Measurements from ENCODE around the gene UPP2. TPM values are rescaled to one million over a fixed set of nuclear protein-coding genes. Genes with fewer than 3 reads are reported as not detected.

UPP2 gene
- polyA plus RNA-seq, 5 donors: 0.29 to 0.56 (median 0.30) TPM

DNA sequence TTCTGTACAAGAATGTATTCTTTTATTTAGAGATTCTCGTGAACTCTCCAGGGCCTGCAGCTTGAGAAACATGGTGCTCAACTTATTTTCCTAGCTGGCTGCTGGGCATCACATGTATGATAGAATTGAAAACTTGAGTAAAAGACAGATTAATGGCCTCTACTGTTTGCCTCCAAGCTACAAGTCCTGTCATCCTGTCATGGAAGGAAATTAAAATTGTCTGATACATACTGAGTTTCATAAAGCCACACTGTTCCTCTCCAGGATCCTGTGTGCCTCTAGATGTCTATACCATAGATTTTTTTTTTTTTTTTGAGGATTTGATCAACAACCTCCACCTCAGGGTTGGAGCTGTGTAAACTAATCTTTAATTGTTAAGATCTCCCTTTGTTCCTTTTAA lies 38.5 kb downstream of the UPP2 start:
- DNase-seq: no peak

DNA sequence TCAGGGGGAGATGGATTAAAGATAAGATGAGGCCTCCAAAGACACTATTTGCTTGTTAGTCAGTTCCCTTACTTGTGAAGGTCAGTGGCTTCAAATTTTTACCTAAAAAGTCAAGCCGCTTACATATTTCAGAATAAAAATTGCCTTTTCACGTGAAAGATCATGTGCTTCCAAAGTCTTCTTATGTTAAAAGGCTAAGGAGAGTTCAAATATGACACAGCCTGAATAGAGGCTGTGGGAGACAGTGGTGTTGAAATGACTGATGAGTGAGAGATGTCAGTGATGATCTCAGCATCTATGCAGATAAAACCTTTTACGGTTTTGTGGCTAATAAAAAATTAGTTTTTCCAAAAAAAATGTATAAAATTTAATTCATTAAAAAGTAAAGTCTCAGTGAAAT lies 40.5 kb downstream of the UPP2 start:
- no peak for DNase-seq

DNA sequence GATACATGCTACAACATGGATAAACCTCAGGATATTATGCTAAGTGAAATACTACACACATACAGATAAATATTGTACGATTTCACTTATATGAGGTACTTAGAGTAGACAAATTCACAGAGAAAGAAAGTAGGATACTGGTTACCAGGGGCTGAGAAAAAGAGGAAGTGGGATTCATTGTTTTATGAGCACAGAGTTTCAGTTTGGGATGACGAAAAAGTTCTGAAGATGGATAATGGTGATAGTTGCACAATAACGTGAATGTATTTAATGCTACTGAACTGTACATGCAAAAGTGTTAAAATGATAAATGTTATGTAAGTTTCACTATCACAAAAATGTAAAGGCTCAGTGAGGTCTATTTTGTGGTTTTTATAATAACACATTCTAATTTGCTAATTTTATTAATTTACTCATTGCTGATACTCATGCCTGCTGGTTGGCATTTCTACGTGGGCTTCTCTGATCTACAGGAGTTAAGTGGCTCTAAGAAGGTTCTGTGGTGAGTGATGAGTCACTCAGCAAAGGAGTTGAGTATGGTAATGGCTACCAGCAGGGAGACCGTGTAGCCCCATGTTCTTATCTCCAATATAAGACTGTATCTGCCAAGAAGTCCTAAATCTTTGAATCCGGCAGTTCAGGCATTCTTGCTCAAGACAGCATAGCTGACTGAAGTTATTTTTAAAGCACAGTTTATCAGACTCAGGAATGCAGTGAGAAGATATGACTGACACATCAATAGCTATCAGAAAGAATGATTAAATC lies 41.1 kb downstream of the UPP2 start:
- DNase-seq: no peak

DNA sequence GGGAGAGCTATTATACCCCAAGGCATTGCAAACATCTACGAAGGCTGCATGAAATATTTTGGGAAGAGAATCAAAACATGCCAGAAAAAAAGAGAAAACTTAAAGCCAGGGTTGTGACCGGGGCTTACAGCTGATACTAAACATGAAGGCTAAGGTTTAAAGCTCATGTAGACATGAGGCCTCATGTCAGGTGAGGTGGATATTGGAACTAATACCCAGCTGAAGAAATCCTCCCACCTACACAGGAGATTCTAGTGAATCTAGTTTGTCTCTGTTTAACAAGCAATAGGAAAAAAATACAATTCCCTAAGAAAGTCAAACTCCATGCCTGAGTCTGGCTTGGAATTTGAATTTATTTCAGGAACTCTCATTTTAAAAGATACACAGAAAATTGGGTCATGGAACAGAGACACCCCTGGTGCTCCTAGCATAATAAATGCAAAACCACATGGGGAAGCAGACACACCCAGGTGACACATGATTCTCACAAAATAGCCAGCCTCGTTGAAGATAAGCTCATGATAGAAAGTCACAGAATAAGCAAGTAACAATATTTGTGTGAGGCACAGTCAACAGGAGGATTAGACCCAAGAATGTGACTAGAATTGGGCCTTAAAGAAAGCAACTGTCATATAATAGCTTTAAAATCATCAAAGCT lies 42.2 kb downstream of the UPP2 start:
- DNase-seq: no peak

DNA sequence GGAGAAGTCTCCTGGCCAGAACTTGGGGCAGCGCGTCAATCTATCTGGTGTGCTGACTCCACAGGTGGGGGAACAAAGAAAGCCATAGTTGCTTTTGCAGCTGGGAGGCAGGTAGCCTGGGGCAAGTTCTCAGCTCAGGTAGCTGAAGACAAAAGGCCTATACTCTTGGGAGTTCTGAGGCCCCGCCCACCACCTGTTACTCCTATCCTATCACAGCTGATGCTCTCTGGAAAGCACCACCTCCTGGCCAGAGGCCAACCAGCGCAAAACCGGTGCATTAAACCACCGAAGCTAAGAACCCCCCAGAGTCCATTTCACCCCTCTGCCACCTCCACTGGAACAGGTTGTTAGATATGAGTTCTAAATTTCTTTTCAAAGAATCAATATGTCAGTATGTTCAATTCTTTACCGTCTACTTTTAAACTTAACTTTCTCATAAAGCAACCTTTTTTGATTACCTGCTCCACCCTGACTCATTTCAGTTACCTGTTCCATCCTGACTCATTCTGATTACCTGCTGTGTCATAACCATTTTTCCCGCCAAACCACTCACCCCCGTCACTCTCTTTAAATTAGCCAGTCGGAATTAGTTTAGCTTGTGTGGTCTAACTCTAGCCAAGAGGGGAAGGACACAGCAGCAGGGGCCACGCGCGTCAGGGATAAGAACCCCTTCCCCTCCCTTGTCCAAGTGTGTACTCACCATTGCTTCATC lies 43.4 kb downstream of the UPP2 start:
- no peak for DNase-seq

DNA sequence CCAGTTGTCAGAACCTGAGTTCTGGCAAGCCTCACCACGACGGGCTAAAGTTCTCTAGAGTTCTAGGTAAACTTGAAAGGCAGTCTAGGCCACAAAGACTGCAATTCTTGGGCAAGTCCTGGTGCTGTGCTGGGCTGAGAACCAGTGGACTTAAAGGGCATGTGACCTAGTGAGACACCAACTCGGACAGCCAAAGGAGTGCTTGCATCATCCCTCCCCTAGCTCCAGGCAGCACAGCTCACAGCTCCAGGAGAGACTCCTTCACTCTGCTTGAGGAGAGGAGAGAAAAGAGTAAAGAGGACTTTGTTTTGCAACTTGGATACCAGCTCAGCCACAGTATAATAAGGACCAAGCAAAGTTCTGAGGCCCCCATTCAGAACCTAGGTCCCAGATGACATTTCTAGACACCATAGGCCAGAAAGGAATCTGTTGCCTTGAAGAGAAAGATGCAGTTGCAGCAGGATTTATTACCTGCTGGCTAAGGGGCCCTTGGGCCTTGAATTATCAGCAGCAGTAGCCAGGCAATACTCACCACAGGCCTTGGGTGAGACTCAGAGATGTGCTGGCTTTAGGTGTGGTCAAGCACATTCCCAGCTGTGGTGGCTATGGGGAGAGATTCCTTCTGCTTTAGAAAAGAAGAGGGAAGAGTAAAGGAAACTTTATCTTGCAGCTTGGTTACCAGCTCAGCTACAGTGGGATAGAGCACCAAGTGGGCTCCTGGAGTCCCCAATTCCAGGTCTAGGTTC lies 51.8 kb downstream of the UPP2 start:
- no peak for DNase-seq

DNA sequence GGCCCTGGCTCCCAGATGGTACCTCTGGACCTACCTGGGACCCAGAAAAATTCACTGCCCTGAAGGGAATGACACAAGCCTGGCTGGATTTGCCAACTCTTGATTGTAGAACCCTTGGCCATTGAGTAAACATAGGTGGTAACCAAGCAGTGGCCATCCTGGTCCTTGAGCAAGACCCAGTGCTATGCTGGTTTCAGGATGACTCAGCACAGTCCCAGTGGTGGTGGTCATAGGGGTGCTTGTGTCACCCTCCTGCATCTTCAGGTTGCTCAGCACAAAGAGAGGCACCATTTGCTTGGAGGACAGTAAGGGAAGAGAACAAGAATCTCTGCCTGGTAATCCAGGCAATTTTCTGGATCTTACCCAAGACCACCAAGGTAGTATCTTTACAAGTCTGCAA lies 52.9 kb downstream of the UPP2 start:
- no peak for DNase-seq

DNA sequence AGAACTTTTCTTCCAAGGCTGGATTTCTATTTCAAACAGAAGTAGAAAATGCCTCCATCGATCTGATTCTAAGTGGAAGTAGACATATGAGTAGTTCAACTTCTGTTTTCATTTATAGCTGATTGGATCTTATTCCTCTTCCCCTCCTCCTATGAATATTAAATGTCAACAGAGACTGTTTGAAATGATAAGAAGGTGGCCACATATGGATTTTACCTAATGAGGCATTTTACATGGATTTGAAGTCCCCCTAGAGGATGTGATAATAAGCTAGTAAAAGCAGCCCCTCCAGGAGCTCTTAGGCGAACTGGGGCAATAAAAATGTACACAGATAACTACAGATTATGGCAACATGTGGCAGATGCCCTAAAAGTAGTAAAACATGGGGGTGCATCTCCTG lies 71.0 kb downstream of the UPP2 start:
- DNase-seq: no peak

DNA sequence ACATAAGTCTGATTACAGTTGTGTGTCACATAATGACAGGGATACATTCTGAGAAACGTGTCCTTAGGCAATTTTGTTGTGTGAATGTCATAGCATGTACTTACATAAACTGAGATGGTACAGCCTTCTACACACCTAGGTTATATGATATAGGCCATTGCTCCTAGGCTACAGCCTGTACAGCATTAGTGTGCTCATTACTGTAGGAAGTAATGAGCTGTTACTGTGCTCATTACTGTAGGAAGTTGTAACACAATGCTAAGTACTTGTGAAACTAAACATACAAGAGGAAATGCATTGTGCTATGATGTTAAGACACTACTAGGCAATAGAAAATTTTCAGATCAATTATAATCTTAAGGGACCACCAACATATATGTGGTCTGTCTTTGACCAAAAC lies 72.8 kb downstream of the UPP2 start:
- no peak for DNase-seq

DNA sequence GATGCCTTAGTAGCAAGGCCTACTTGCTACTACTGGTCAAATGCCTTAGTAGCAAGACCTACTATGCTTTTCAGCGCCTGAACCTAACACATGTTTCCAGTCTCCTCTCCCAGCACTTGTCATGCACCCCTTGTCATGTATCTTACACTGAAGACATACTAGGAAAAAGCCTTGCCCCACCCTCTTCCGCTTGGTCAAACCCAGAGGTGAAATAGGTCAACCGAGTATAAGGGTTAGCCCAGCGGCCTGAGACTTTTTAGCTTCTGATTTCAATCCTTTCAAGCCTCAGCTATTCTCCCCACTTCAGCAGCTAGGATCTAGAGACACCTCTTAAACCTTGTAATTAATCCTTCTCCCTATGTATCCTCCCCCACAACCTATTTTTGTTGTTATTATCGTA lies 73.3 kb downstream of the UPP2 start:
- DNase-seq: no peak

DNA sequence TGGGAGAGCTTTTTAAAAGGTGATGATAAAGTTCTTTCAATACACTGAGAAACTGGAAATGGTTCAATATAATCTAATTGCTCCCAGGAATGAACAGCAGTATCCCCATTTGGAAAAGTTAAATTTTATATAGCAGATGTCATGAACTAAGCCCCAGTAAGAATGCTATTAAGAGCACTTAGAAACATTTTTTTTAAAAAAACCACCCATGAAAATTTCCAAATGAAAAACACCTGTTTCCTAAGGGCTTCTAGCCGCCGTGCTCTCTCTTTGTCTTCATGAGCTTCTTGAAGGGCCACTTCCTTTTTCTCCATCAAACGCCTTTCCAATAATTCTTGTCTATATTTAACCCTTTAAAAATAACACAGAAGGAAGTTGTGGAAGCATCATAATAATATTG lies 77.0 kb downstream of the UPP2 start:
- DNase-seq: no peak

DNA sequence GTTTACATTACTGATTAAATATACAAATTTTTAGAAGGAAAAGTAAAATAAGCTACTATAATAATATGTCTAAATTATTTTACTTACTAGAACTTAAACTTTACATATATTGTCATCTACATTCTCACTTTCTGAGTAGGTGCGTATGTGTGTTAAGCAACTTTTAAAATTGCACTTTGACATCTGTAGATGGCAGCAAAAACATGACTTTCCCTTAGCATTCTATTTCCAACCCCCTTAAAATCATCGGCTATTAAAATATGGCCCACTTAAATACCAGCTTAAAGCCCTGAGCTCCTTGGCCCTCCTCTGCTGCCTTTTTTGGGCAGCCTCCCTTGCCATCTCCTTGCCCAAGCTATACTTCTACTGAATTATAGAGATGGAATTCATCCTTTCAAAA lies 78.0 kb downstream of the UPP2 start:
- DNase-seq: no peak

DNA sequence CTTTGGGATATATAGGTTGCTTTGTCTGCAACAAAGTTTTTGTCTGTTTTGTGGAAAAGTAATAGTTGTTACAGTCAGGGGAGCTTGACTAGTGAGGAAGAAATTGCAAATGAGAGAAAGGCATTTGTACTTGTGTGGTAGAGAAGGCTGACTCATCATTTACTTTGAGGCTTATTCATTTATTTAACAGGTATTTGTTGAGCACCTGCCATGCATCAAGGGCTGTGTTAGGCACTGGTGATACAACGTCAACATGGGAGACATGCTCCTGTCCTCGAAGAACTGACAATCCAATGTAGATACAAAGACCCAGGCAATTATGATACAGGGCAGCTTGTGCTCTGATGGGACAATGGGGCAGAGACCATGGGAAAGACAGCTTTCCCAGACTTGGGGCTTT lies 79.5 kb downstream of the UPP2 start:
- DNase-seq: no peak

DNA sequence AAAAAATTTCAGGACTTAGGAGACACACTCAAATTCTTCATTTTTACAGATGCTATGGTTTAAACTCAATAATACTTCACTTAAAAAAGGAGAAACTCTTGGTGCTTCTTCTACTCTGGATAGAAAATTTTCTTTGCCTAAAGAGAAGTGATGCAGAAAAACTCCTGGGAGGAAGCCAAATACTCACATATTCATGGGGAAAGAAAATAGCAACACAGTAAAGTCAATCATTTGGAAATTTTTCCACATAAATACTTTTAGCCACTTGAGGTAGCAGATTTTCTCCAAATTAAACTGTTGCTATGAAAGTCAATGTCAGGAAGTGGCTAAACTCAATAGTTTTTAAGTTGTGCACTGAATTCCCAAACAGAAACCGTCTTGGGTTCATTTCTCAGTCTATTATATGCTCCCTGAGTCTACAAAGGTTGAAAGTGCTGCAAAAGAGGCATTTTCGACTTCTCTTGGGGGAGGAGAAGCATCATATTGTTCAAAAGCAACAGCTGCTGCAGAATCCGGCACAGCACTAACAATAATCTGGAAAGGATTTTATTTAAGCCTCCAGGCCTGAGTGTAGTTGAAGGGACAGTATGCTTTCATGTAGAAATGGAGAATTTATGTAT lies 81.1 kb downstream of the UPP2 start:
- DNase-seq: no peak

DNA sequence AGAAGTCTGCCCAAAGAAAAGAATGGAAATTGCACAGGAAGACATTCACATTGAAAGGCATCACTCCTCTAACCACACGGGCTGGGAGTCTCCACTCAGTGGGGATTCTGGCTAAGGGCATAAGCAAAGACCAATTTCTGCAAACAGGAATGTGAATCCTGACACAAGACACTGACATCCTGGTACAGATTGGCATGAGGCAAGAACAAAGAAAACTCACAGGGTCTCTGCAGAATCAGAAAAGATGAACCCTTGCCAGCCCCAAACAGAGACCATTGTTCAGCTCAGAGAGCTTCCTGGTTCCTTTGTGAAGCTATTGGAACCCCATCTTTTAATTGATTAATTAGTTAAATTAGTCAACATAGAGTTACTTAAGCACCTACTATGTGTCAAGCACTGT lies 82.3 kb downstream of the UPP2 start:
- DNase-seq: no peak

DNA sequence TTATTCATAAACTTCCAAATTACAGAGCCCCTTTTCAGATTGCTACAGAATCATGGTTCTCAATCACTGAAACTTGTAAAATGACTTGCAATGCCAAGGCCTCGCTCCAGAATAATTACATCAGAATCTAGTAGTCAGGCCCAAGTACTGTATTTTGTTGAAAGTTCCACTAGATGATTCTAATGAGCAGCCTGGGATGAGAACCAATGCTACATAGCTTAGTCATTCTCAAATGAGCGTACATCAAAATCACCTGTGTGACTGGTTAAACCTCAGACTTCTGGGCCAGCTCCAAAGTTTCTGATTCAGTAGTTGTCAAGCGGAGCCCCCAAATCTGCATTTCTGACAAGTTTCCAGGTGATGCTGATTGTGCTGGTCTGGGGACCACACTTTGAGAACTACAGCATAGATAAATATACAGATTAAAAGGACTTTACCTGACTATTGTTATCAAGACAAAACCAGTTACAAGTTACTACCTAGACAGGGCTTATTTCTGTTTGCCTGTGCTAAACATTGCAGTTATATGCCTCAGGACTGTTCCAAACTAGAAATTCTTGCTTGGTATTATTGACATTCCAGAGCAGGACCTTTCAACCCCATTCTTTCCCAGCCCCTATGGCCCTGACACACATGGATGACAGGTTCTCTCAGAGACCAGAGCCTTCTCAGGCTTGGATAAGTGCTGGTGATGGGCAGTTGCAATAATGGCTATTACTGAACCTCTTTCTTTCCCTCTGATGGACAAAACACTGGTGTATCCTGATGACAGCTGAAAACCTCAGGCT lies 83.1 kb downstream of the UPP2 start:
- no peak for DNase-seq

Other genes starting within 250 kb of the UPP2 start
- gene ACVR1, start 225.5 kb upstream of the UPP2 start, polyA plus RNA-seq (ENCODE audit: insufficient read depth in 1 of 5, insufficient read length in 5 of 5, low replicate concordance in 1 of 5): 10 to 100 TPM; 28.3 to 31.6 (median 29.7) TPM

Measured in right lung (tissue), 5 donors.